WTC11 (cell line): ENCODE measurements around the gene GNAS. TPM values are rescaled to one million over a fixed set of nuclear protein-coding genes. Genes with fewer than 3 reads are reported as not detected.

Experiments used
- ATAC-seq: fragments of 200-7000 bp; cut with Tn5 transposase; 2 replicates; pipeline ENCODE4 v1.10.0; 2021; ENCODE audit warnings: mild to moderate bottlenecking, moderate library complexity
- CTCF ChIA-PET: fragments of 300-600 bp; sonication (Branson Sonifier 250); formaldehyde crosslinking; loops from one replicate; lab custom pipeline; 2021; ENCODE audit warnings: antibody characterized with exemption; lab: Charles Lee
- POLR2A ChIA-PET: fragments of 350-600 bp; sonication (Branson Sonifier 250); formaldehyde crosslinking; loops from one replicate; lab custom pipeline; 2021; ENCODE audit warnings: antibody characterized with exemption; lab: Charles Lee
- DNase-seq: peaks from one replicate; pipeline ENCODE4 v3.0.0; 2021; ENCODE audit warnings: low spot score
- H3K27ac Mint-ChIP-seq: 2 replicates; pipeline ENCODE4 v1.8.0; 2021; ENCODE audit warnings: mixed read lengths
- H3K27me3 Mint-ChIP-seq: 2 replicates; pipeline ENCODE4 v1.8.0; 2021; ENCODE audit warnings: low read depth, mild to moderate bottlenecking, moderate library complexity, mixed read lengths
- H3K36me3 Mint-ChIP-seq: 2 replicates; pipeline ENCODE4 v1.8.0; 2021; ENCODE audit warnings: mixed read lengths
- H3K4me1 Mint-ChIP-seq: 2 replicates; pipeline ENCODE4 v1.8.0; 2022; ENCODE audit warnings: mixed read lengths
- H3K4me3 Mint-ChIP-seq: 2 replicates; pipeline ENCODE4 v1.8.0; 2021; ENCODE audit warnings: mild to moderate bottlenecking, moderate library complexity, mixed read lengths
- H3K9me3 Mint-ChIP-seq: 2 replicates; pipeline ENCODE4 v1.8.0; 2021; ENCODE audit warnings: mixed read lengths
- ARID4B ChIP-seq: sonication (generic); formaldehyde crosslinking; IDR thresholded peaks from 2 replicates; pipeline ENCODE4 v1.8.0; 2023; ENCODE audit warnings: missing genetic modification reagents, mild to moderate bottlenecking, borderline replicate concordance
- ATF1 ChIP-seq: sonication (generic); formaldehyde crosslinking; IDR thresholded peaks from 2 replicates; pipeline ENCODE4 v1.8.1; 2023; ENCODE audit warnings: mild to moderate bottlenecking, moderate library complexity, missing genetic modification reagents
- CREM ChIP-seq: sonication (generic); formaldehyde crosslinking; IDR thresholded peaks from 2 replicates; pipeline ENCODE4 v1.8.1; 2022; ENCODE audit warnings: mild to moderate bottlenecking, missing genetic modification reagents, moderate library complexity
- EMX1 ChIP-seq: fragments of 250-450 bp; sonication (Bioruptor Pico); IDR thresholded peaks from 2 replicates; pipeline ENCODE4 v1.8.0; 2021; ENCODE audit warnings: mild to moderate bottlenecking
- GRHL2 ChIP-seq: fragments of 250-450 bp; sonication (Bioruptor Pico); IDR thresholded peaks from 2 replicates; pipeline ENCODE4 v1.8.0; 2022; ENCODE audit warnings: mild to moderate bottlenecking, moderate library complexity; ENCODE audit not compliant: insufficient replicate concordance, severe bottlenecking
- GTF2I ChIP-seq: fragments of 250-450 bp; sonication (Bioruptor Pico); conservative IDR thresholded peaks from 2 replicates; pipeline ENCODE4 v1.4.0; 2021; ENCODE audit warnings: mild to moderate bottlenecking
- RELA ChIP-seq: sonication (generic); formaldehyde crosslinking; IDR thresholded peaks from 2 replicates; pipeline ENCODE4 v1.8.1; 2022; ENCODE audit warnings: missing genetic modification reagents, mild to moderate bottlenecking, borderline replicate concordance
- RORB ChIP-seq: fragments of 250-450 bp; sonication (Bioruptor Pico); IDR thresholded peaks from 2 replicates; pipeline ENCODE4 v1.9.0; 2021; ENCODE audit warnings: mild to moderate bottlenecking
- SMAD3 ChIP-seq: sonication (generic); formaldehyde crosslinking; IDR thresholded peaks from 2 replicates; pipeline ENCODE4 v1.8.0; 2022; ENCODE audit warnings: missing genetic modification reagents, mild to moderate bottlenecking, borderline replicate concordance
- SMAD4 ChIP-seq: sonication (generic); formaldehyde crosslinking; IDR thresholded peaks from 2 replicates; pipeline ENCODE4 v1.8.0; 2022; ENCODE audit warnings: mild to moderate bottlenecking, missing genetic modification reagents
- SP1 ChIP-seq: sonication (generic); formaldehyde crosslinking; conservative IDR thresholded peaks from 2 replicates; pipeline ENCODE4 v1.8.1; 2022; ENCODE audit warnings: missing genetic modification reagents
- STAT6 ChIP-seq: sonication (generic); formaldehyde crosslinking; conservative IDR thresholded peaks from 2 replicates; pipeline ENCODE4 v1.8.1; 2023; ENCODE audit warnings: mild to moderate bottlenecking, low read depth, missing genetic modification reagents, moderate library complexity
- TP53 ChIP-seq: sonication (generic); formaldehyde crosslinking; IDR thresholded peaks from 2 replicates; pipeline ENCODE4 v1.8.1; 2023; ENCODE audit warnings: mild to moderate bottlenecking, missing genetic modification reagents
- USF2 ChIP-seq: sonication (generic); formaldehyde crosslinking; IDR thresholded peaks from 2 replicates; pipeline ENCODE4 v1.8.1; 2023; ENCODE audit warnings: mild to moderate bottlenecking, missing genetic modification reagents, moderate library complexity
- ZNF121 ChIP-seq: sonication (generic); formaldehyde crosslinking; IDR thresholded peaks from 2 replicates; pipeline ENCODE4 v1.8.0; 2023; ENCODE audit warnings: missing genetic modification reagents
- ZNF138 ChIP-seq: sonication (generic); formaldehyde crosslinking; conservative IDR thresholded peaks from 2 replicates; pipeline ENCODE4 v1.8.1; 2022; ENCODE audit warnings: mild to moderate bottlenecking, moderate library complexity, missing genetic modification reagents
- ZNF219 ChIP-seq: sonication (generic); formaldehyde crosslinking; IDR thresholded peaks from 2 replicates; pipeline ENCODE4 v1.8.0; 2023; ENCODE audit warnings: missing genetic modification reagents, mild to moderate bottlenecking, borderline replicate concordance
- ZNF232 ChIP-seq: sonication (generic); formaldehyde crosslinking; IDR thresholded peaks from 2 replicates; pipeline ENCODE4 v1.8.0; 2022; ENCODE audit warnings: mild to moderate bottlenecking, missing genetic modification reagents
- ZNF317 ChIP-seq: sonication (generic); formaldehyde crosslinking; IDR thresholded peaks from 2 replicates; pipeline ENCODE4 v1.8.1; 2023; ENCODE audit warnings: low read depth, mild to moderate bottlenecking, moderate library complexity, missing genetic modification reagents, borderline replicate concordance
- ZNF416 ChIP-seq: fragments of 250-450 bp; sonication (Bioruptor Pico); IDR thresholded peaks from 2 replicates; pipeline ENCODE4 v1.9.0; 2021; ENCODE audit warnings: mild to moderate bottlenecking, inconsistent platforms
- ZNF671 ChIP-seq: fragments of 250-450 bp; sonication (Bioruptor Pico); IDR thresholded peaks from 2 replicates; pipeline ENCODE4 v1.8.0; 2021; ENCODE audit warnings: mild to moderate bottlenecking
- total RNA-seq: library from RNA; stranded (reverse); gene quantifications from 3 replicates; pipeline ENCODE4 v1.2.3, GENCODE V29; 2021
- TF ChIP-seq, protein P1 (sequence below): sonication (generic); formaldehyde crosslinking; IDR thresholded peaks from 2 replicates; pipeline ENCODE4 v1.8.0; 2022; ENCODE audit warnings: mild to moderate bottlenecking, missing genetic modification reagents
- TF ChIP-seq, protein P2 (sequence below): sonication (generic); formaldehyde crosslinking; IDR thresholded peaks from 2 replicates; pipeline ENCODE4 v1.8.1; 2023; ENCODE audit warnings: mild to moderate bottlenecking, missing genetic modification reagents
- TF ChIP-seq, protein P3 (sequence below): sonication (generic); formaldehyde crosslinking; IDR thresholded peaks from 2 replicates; pipeline ENCODE4 v1.8.1; 2023; ENCODE audit warnings: mild to moderate bottlenecking, missing genetic modification reagents, moderate library complexity

Gene GNAS
- total RNA-seq, 1 experiment from 2014 or later: 868 TPM

GRCh38 chr20:58874469-58874868 is 22.0 kb downstream of the GNAS start (continued):
- TF ChIP-seq ZNF671 (no peak), ZNF232 (CRISPR knock-in tag) (no peak)

GRCh38 chr20:58875111-58875510 is 22.6 kb downstream of the GNAS start:
- ATAC-seq (no peak), DNase-seq (no peak)
- Mint-ChIP-seq H3K36me3 (peaks cover 10% of the 10 kb centered on the region), H3K27me3 (no peaks in the 10 kb centered on the region), H3K4me1 (peaks cover 55% of the 10 kb centered on the region), H3K27ac (no peak overlapping the region), H3K9me3 (peaks cover 6% of the 10 kb centered on the region), H3K4me3 (no peak overlapping the region)
- POLR2A ChIA-PET: no interaction called here
- TF ChIP-seq SMAD4 (no peak), RELA (CRISPR knock-in tag) (no peak), RORB (CRISPR knock-in tag) (no peak), TP53 (CRISPR knock-in tag) (no peak), ZNF138 (CRISPR knock-in tag) (no peak), SMAD3 (CRISPR knock-in tag) (no peak), CREM (CRISPR knock-in tag) (no peak), USF2 (no peak), SP1 (CRISPR knock-in tag) (no peak), ZNF317 (no peak), EMX1 (no peak), STAT6 (CRISPR knock-in tag) (no peak)
- TF ChIP-seq, protein P1, sequence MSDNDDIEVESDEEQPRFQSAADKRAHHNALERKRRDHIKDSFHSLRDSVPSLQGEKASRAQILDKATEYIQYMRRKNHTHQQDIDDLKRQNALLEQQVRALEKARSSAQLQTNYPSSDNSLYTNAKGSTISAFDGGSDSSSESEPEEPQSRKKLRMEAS (CRISPR knock-in tag): no peak
- TF ChIP-seq, protein P2, sequence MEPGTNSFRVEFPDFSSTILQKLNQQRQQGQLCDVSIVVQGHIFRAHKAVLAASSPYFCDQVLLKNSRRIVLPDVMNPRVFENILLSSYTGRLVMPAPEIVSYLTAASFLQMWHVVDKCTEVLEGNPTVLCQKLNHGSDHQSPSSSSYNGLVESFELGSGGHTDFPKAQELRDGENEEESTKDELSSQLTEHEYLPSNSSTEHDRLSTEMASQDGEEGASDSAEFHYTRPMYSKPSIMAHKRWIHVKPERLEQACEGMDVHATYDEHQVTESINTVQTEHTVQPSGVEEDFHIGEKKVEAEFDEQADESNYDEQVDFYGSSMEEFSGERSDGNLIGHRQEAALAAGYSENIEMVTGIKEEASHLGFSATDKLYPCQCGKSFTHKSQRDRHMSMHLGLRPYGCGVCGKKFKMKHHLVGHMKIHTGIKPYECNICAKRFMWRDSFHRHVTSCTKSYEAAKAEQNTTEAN: no peak
- TF ChIP-seq, protein P3, sequence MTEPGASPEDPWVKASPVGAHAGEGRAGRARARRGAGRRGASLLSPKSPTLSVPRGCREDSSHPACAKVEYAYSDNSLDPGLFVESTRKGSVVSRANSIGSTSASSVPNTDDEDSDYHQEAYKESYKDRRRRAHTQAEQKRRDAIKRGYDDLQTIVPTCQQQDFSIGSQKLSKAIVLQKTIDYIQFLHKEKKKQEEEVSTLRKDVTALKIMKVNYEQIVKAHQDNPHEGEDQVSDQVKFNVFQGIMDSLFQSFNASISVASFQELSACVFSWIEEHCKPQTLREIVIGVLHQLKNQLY (CRISPR knock-in tag): no peak
- CTCF ChIA-PET: interaction anchor here (1.2 kb wide), 1 partner anchor 332 kb away, joined by 3 read pairs; no protein-coding TSS in a partner anchor

DNA sequence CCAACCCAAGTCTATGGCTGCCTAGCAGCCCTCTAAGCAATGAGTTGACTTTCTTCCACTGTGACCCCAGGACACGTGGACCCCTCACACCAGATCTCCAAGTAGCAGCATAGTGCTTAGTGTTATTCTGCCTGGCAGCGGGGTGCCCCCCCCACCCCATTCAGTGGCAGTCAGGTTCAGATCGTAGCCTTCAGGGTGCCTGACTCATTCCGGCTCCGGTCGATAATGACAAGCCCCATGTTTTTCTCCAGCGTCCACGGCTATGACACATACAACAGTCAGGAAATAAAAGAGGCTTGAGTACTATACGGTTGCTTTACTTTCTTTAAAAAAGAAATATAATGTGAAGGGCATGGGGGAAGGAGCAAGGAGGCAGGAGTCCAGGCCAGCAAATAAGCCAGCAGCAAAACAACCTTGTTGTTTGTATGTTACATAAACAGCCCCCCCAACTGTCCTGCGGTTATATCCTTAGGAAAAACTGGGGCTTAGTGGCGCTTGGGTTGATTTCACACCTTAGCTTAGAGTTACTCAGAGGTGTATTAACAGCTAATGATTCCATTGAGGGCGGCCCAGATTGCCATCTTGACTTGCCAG is 23.1 kb downstream of the GNAS start:
- POLR2A ChIA-PET: no interaction called here
- H3K36me3 Mint-ChIP-seq: peaks cover 10% of the 10 kb centered on the region
- peaks cover 58% of the 10 kb centered on the region for H3K4me1 Mint-ChIP-seq
- ATAC-seq: no peak
- no peak overlapping the region for H3K27ac Mint-ChIP-seq
- no peak overlapping the region for H3K4me3 Mint-ChIP-seq
- DNase-seq: no peak
- peaks cover 6% of the 10 kb centered on the region for H3K9me3 Mint-ChIP-seq
- no peaks in the 10 kb centered on the region for H3K27me3 Mint-ChIP-seq
- CTCF ChIA-PET: interaction anchor here (0.6 to 2.7 kb wide), 2 partner anchors 24 to 117 kb away, joined by 3 to 10 read pairs; partner anchors contain the start of genes GNAS and GNAS-AS1
- TF ChIP-seq ZNF219 (CRISPR knock-in tag) (no peak), ZNF416 (CRISPR knock-in tag) (no peak), GRHL2 (CRISPR knock-in tag) (no peak), ZNF121 (CRISPR knock-in tag) (no peak), GTF2I (CRISPR knock-in tag) (no peak), ZNF317 (no peak), ARID4B (CRISPR knock-in tag) (no peak), ATF1 (CRISPR knock-in tag) (no peak)
